ENCODE results near the gene MOV10L1.

Gene MOV10L1

GRCh38 chr22:50176850-50177536 is 87.2 kb downstream of the MOV10L1 start:
- no peak for DNase-seq (ENCODE audit: low read depth)

- no peak for DNase-seq (ENCODE audit: low read depth)
Measured at GRCh38 chr22:50177537-50178470, 88.0 kb downstream of the MOV10L1 start.

GRCh38 chr22:50178471-50178864 is 88.7 kb downstream of the MOV10L1 start:
- no peak for DNase-seq (ENCODE audit: low read depth)

- no peak for DNase-seq (ENCODE audit: low read depth)
Measured at GRCh38 chr22:50178871-50179869, 89.4 kb downstream of the MOV10L1 start.

- DNase-seq (ENCODE audit: low read depth): no peak
Measured at GRCh38 chr22:50179937-50180726, 90.3 kb downstream of the MOV10L1 start.

- DNase-seq (ENCODE audit: low read depth): no peak
Measured at GRCh38 chr22:50180727-50181521, 91.1 kb downstream of the MOV10L1 start.

- no peak for DNase-seq (ENCODE audit: low read depth)
Measured at GRCh38 chr22:50182176-50183081, 92.6 kb downstream of the MOV10L1 start.

GRCh38 chr22:50183141-50183971 is 93.5 kb downstream of the MOV10L1 start:
- DNase-seq (ENCODE audit: low read depth): no peak

GRCh38 chr22:50184004-50184901 is 94.4 kb downstream of the MOV10L1 start:
- DNase-seq (ENCODE audit: low read depth): peak; percentile 62

- no peak for DNase-seq (ENCODE audit: low read depth)
Measured at GRCh38 chr22:50184902-50185374, 95.1 kb downstream of the MOV10L1 start.

- peak; percentile 83 for DNase-seq (ENCODE audit: low read depth)
Measured at GRCh38 chr22:50185375-50186087, 95.7 kb downstream of the MOV10L1 start, which contains the start of gene TRABD. Gene TRABD (plus strand): TSS chr22:50185913. CDS start chr22:50193061, 7,148 bp downstream.

GRCh38 chr22:50186181-50186714 is 96.4 kb downstream of the MOV10L1 start:
- no peak for DNase-seq (ENCODE audit: low read depth)

GRCh38 chr22:50186761-50187523 is 97.1 kb downstream of the MOV10L1 start:
- peak; percentile 29 for DNase-seq (ENCODE audit: low read depth)

- no peak for DNase-seq (ENCODE audit: low read depth)
Measured at GRCh38 chr22:50188356-50188755, 98.5 kb downstream of the MOV10L1 start.

GRCh38 chr22:50189184-50189848 is 99.5 kb downstream of the MOV10L1 start:
- no peak for DNase-seq (ENCODE audit: low read depth)

Measured in iris pigment epithelial cell (primary cell).